HCT116 (cell line): Measurements from ENCODE around the gene PLEKHG3. TPM values are rescaled to one million over a fixed set of nuclear protein-coding genes. Genes with fewer than 3 reads are reported as not detected.

Experiments used
- ATAC-seq: fragments of 200-7000 bp; cut with Tn5 transposase; 2 replicates; pipeline ENCODE4 v1.9.1; 2020; ENCODE audit warnings: mild to moderate bottlenecking, moderate library complexity
- BruUV-seq: library from RNA; stranded (reverse); fragments of 400-500 nt; replicated peaks from 2 replicates; lab custom pipeline; 2021; lab: Mats Ljungman, UMichigan
- CTCF ChIA-PET: fragments of 300-600 bp; sonication (Branson Sonifier 250); formaldehyde crosslinking; loops from one replicate; lab custom pipeline; 2021; ENCODE audit warnings: antibody characterized with exemption; lab: Charles Lee
- POLR2A ChIA-PET: fragments of 300-600, 350-600 bp; sonication (Branson Sonifier 250); formaldehyde crosslinking; loops from one replicate; lab custom pipeline; 2021; ENCODE audit warnings: antibody characterized with exemption; lab: Charles Lee
- RAD21 ChIA-PET, 2 experiments: fragments of 300-600 bp; sonication (Branson Sonifier 250); formaldehyde crosslinking; loops; one replicate each; lab custom pipeline; 2023; ENCODE audit warnings: low total read pairs in 2 of 2; ENCODE audit not compliant: uncharacterized antibody in 2 of 2, unreplicated experiment in 2 of 2, low non-redundant PET in 1 of 2; lab: Charles Lee
- DNase-seq: peaks from one replicate; pipeline ENCODE4 v3.0.0-alpha.2; 2010; ENCODE audit warnings: low read depth, low spot score
- H2AFZ ChIP-seq: fragments of 200-600 bp; shearing (Covaris generic), sonication (generic); 2 replicates; pipeline ENCODE4 v1.6.1; 2017; ENCODE audit warnings: low read depth, mixed run types, mixed read lengths, antibody characterized with exemption, low read length; ENCODE audit not compliant: poor library complexity, severe bottlenecking
- H3K27ac ChIP-seq: 2 replicates; pipeline ENCODE4 v1.5.1; 2012; ENCODE audit warnings: low read depth, low read length
- H3K27me3 ChIP-seq: fragments of 200-600 bp; sonication (generic); 2 replicates; pipeline ENCODE4 v1.6.1; 2016; ENCODE audit warnings: mixed run types, low read length, mixed read lengths; ENCODE audit not compliant: insufficient read depth
- H3K36me3 ChIP-seq, 2 experiments: fragments of 200-500 bp in 1 of 2; fragments of 200-600 bp in 1 of 2; sonication (Bioruptor generic) in 1 of 2; sonication (generic) in 1 of 2; 2 replicates each; pipeline versions ENCODE4 v1.5.1 to v1.6.1; 2014 to 2016; ENCODE audit warnings: low read length in 2 of 2, inconsistent platforms in 1 of 2, mixed read lengths in 1 of 2, mixed run types in 1 of 2; ENCODE audit not compliant: insufficient read depth in 2 of 2, control insufficient read depth in 1 of 2
- H3K4me1 ChIP-seq, 2 experiments: fragments of 200-600 bp in 1 of 2; sonication (generic) in 1 of 2; 2 replicates each; pipeline versions ENCODE4 v1.5.1 to v1.6.1; 2012 to 2017; ENCODE audit warnings: low read length in 2 of 2, inconsistent platforms in 1 of 2, mild to moderate bottlenecking in 1 of 2, mixed read lengths in 1 of 2, mixed run types in 1 of 2, moderate library complexity in 1 of 2; ENCODE audit not compliant: insufficient read depth in 2 of 2, control insufficient read depth in 1 of 2
- H3K4me2 ChIP-seq: fragments of 200-600 bp; sonication (generic); 2 replicates; pipeline ENCODE4 v1.6.1; 2017; ENCODE audit warnings: mixed run types, low read length, mixed read lengths
- H3K4me3 ChIP-seq, 2 experiments: fragments of 200-600 bp in 1 of 2; sonication (generic) in 1 of 2; replicated peaks in 1 of 2; 2 replicates each; pipeline ENCODE4 v1.5.1; 2011 to 2016; ENCODE audit warnings: low read length in 2 of 2, control low read depth in 1 of 2, low read depth in 1 of 2, mild to moderate bottlenecking in 1 of 2, mixed read lengths in 1 of 2, mixed run types in 1 of 2
- H3K79me2 ChIP-seq: fragments of 200-600 bp; sonication (generic); 2 replicates; pipeline ENCODE4 v1.6.1; 2017; ENCODE audit warnings: mild to moderate bottlenecking, mixed run types, low read length, moderate library complexity, mixed read lengths; ENCODE audit not compliant: insufficient read depth
- H3K9ac ChIP-seq: fragments of 200-600 bp; sonication (generic); 2 replicates; pipeline ENCODE4 v1.6.1; 2016; ENCODE audit warnings: low read length, mixed read lengths
- H3K9me2 ChIP-seq: fragments of 200-600 bp; sonication (generic), shearing (Covaris generic); 2 replicates; pipeline ENCODE4 v1.6.1; 2017; ENCODE audit warnings: mixed run types, mild to moderate bottlenecking, moderate library complexity; ENCODE audit not compliant: insufficient read depth
- H3K9me3 ChIP-seq, 2 experiments: fragments of 200-500 bp in 1 of 2; fragments of 200-600 bp in 1 of 2; sonication (Bioruptor generic) in 1 of 2; sonication (generic) in 1 of 2; 2 replicates each; pipeline ENCODE4 v1.6.1; 2014 to 2017; ENCODE audit warnings: low read length in 2 of 2, mixed read lengths in 2 of 2, inconsistent platforms in 1 of 2, low read depth in 1 of 2, mild to moderate bottlenecking in 1 of 2, mixed run types in 1 of 2, moderate library complexity in 1 of 2; ENCODE audit not compliant: control insufficient read depth in 1 of 2, insufficient read depth in 1 of 2
- H4K20me1 ChIP-seq: fragments of 200-600 bp; sonication (generic), shearing (Covaris generic); 2 replicates; pipeline ENCODE4 v1.6.1; 2017; ENCODE audit warnings: mixed run types, mild to moderate bottlenecking, moderate library complexity; ENCODE audit not compliant: insufficient read depth
- ATF3 ChIP-seq: IDR thresholded peaks from 2 replicates; pipeline ENCODE4 v1.6.1; 2012
- CBX3 ChIP-seq: IDR thresholded peaks from 2 replicates; pipeline ENCODE4 v1.6.1; 2012; ENCODE audit warnings: low read depth
- ELF1 ChIP-seq: IDR thresholded peaks from 2 replicates; pipeline ENCODE4 v1.6.1; 2012; ENCODE audit warnings: low read depth, borderline replicate concordance
- JUND ChIP-seq: IDR thresholded peaks from 2 replicates; pipeline ENCODE4 v1.6.1; 2012
- POLR2A ChIP-seq: IDR thresholded peaks from 2 replicates; pipeline ENCODE4 v1.7.0; 2011; ENCODE audit warnings: borderline replicate concordance; ENCODE audit not compliant: insufficient read depth, insufficient read length; ENCODE audit errors: extremely low read depth
- REST ChIP-seq: IDR thresholded peaks from 2 replicates; pipeline ENCODE4 v1.6.1; 2012; ENCODE audit warnings: low read depth
- SP1 ChIP-seq: IDR thresholded peaks from 2 replicates; pipeline ENCODE4 v1.6.1; 2012; ENCODE audit warnings: low read depth
- SRF ChIP-seq: IDR thresholded peaks from 2 replicates; pipeline ENCODE4 v1.6.1; 2012; ENCODE audit warnings: low read depth
- TCF7L2 ChIP-seq: IDR thresholded peaks from 2 replicates; pipeline ENCODE4 v1.7.0; 2011; ENCODE audit warnings: borderline replicate concordance, inconsistent platforms; ENCODE audit not compliant: insufficient read depth, insufficient read length; ENCODE audit errors: extremely low read depth
- ZBTB33 ChIP-seq: IDR thresholded peaks from 2 replicates; pipeline ENCODE4 v1.6.1; 2011; ENCODE audit warnings: mild to moderate bottlenecking, low read length, moderate library complexity; ENCODE audit not compliant: insufficient replicate concordance; ENCODE audit errors: extremely low read depth
- ZNF274 ChIP-seq: fragments of 200-500 bp; sonication (Bioruptor generic); IDR thresholded peaks from 2 replicates; pipeline ENCODE4 v1.6.1; 2014; ENCODE audit warnings: mild to moderate bottlenecking, low read depth, low read length, inconsistent platforms
- intact Hi-C: fragments of 100-400 bp; cut with micrococcal nuclease; formaldehyde crosslinking; loops from 2 replicates; pipeline ENCODE4 v1.10.0; 2022
- total RNA-seq: library from RNA; stranded (reverse); gene quantifications from one replicate; pipeline ENCODE4 v1.2.1, GENCODE V29; 2021; ENCODE audit not compliant: unreplicated experiment

The PLEKHG3 gene
- total RNA-seq, 1 experiment from 2014 or later: 55.6 TPM

GRCh38 chr14:64702493-64703394, 1.5 kb upstream of the PLEKHG3 start (continued):
- TF ChIP-seq ZBTB33 (peak; percentile 47), ATF3 (no peak), ELF1 (no peak), TCF7L2 (peak; percentile 87), JUND (no peak), CBX3 (no peak)

GRCh38 chr14:64703395-64704142, 655 bp upstream of the PLEKHG3 start:
- peak; percentile 11 for ATAC-seq
- H3K27ac ChIP-seq: peak overlapping the region; percentile 86
- intact Hi-C loops: loop anchor here (2.0 kb wide), 1 partner anchor 17 kb away; no protein-coding TSS in a partner anchor

More at GRCh38 chr14:64703395-64704142, 655 bp upstream of the PLEKHG3 start:
- Histone ChIP-seq H3K27me3 (no peaks in the 10 kb centered on the region), H2AFZ (peak overlapping the region; percentile 40), H3K9ac (peak overlapping the region; percentile 91), H4K20me1 (0 out of 2 replicates have a peak, but pooled peaks cover 5% of the 10 kb centered on the region), H3K9me2 (no peaks in the 10 kb centered on the region), H3K79me2 (peaks cover 42% of the 10 kb centered on the region), H3K36me3 (no peaks in the 10 kb centered on the region), H3K4me3 (peak overlapping the region; percentile 78 to 82), H3K4me2 (peak overlapping the region; percentile 83), H3K9me3 (no peaks in the 10 kb centered on the region), H3K4me1 (peaks cover 40 to 54% of the 10 kb centered on the region in 2 experiments)
- DNase-seq: no peak
- RAD21 ChIA-PET: interaction anchor here in 1 of 2 experiments (0.9 kb wide), 1 partner anchor 18 kb away, joined by 3 read pairs; no protein-coding TSS in a partner anchor
- CTCF ChIA-PET: no interaction called here
- TSS peak; percentile 67 for BruUV-seq
- POLR2A ChIA-PET: interaction anchor here (0.7 to 2.4 kb wide), 3 partner anchors 11 to 48 kb away, joined by 3 to 7 read pairs (median 3); no protein-coding TSS in a partner anchor
- no peak for TF ChIP-seq SP1
- no peak for TF ChIP-seq SRF
- peak; percentile 35 for TF ChIP-seq POLR2A
- TF ChIP-seq REST: no peak
- no peak for TF ChIP-seq ZNF274
